ENCODE results near the gene RNF128.
A peak's percentile ranks its signal among the peaks of the same experiment; 100 is the strongest.

Gene RNF128

GRCh38 chrX:106726485-106727437 lies at the start of gene RNF128:
Gene RNF128 (plus strand): TSS chrX:106726701. CDS start chrX:106726914, 213 bp downstream.
- DNase-seq (ENCODE audit: low read depth in 2 of 2) = no peak

- DNase-seq (ENCODE audit: low read depth in 2 of 2) = no peak
Observed at GRCh38 chrX:106680716-106681115, 45.8 kb upstream of the RNF128 start.

GRCh38 chrX:106684207-106684606 lies 42.3 kb upstream of the RNF128 start:
- DNase-seq (ENCODE audit: low read depth in 2 of 2) = no peak

GRCh38 chrX:106692425-106693065 lies 34.0 kb upstream of the RNF128 start:
- no peak for DNase-seq (ENCODE audit: low read depth in 2 of 2)

- no peak for DNase-seq (ENCODE audit: low read depth in 2 of 2)
Observed at GRCh38 chrX:106696502-106696901, 30.0 kb upstream of the RNF128 start.

- DNase-seq (ENCODE audit: low read depth in 2 of 2) = no peak
Observed at GRCh38 chrX:106698693-106699092, 27.8 kb upstream of the RNF128 start.

GRCh38 chrX:106702636-106703035 lies 23.9 kb upstream of the RNF128 start:
- DNase-seq (ENCODE audit: low read depth in 2 of 2) = no peak

- DNase-seq (ENCODE audit: low read depth in 2 of 2) = no peak
Observed at GRCh38 chrX:106706466-106706865, 20.0 kb upstream of the RNF128 start.

GRCh38 chrX:106707771-106708454 lies 18.6 kb upstream of the RNF128 start:
- DNase-seq (ENCODE audit: low read depth in 2 of 2) = peak; percentile 66 to 70

- DNase-seq (ENCODE audit: low read depth in 2 of 2) = no peak
Observed at GRCh38 chrX:106710771-106711170, 15.7 kb upstream of the RNF128 start.

- DNase-seq (ENCODE audit: low read depth in 2 of 2) = no peak
Observed at GRCh38 chrX:106711375-106711774, 15.1 kb upstream of the RNF128 start.

- DNase-seq (ENCODE audit: low read depth in 2 of 2) = no peak
Observed at GRCh38 chrX:106716004-106716403, 10.5 kb upstream of the RNF128 start.

- no peak for DNase-seq (ENCODE audit: low read depth in 2 of 2)
Observed at GRCh38 chrX:106716463-106716862, 10.0 kb upstream of the RNF128 start.

- DNase-seq (ENCODE audit: low read depth in 2 of 2) = no peak
Observed at GRCh38 chrX:106718709-106719108, 7.8 kb upstream of the RNF128 start.

GRCh38 chrX:106725931-106726330 lies 570 bp upstream of the RNF128 start:
- DNase-seq (ENCODE audit: low read depth in 2 of 2) = no peak

GRCh38 chrX:106728337-106728736 lies 1.8 kb downstream of the RNF128 start:
- DNase-seq (ENCODE audit: low read depth in 2 of 2) = no peak

GRCh38 chrX:106730401-106730800 lies 3.9 kb downstream of the RNF128 start:
- no peak for DNase-seq (ENCODE audit: low read depth in 2 of 2)

GRCh38 chrX:106731590-106731989 lies 5.1 kb downstream of the RNF128 start:
- DNase-seq (ENCODE audit: low read depth in 2 of 2) = no peak

GRCh38 chrX:106734827-106735226 lies 8.3 kb downstream of the RNF128 start:
- no peak for DNase-seq (ENCODE audit: low read depth in 2 of 2)

- no peak for DNase-seq (ENCODE audit: low read depth in 2 of 2)
Observed at GRCh38 chrX:106740193-106740780, 13.8 kb downstream of the RNF128 start.

GRCh38 chrX:106742193-106742592 lies 15.7 kb downstream of the RNF128 start:
- no peak for DNase-seq (ENCODE audit: low read depth in 2 of 2)

- DNase-seq (ENCODE audit: low read depth in 2 of 2) = no peak
Observed at GRCh38 chrX:106742805-106743204, 16.3 kb downstream of the RNF128 start.

Measured in fibroblast of skin of left biceps (primary cell).